GM21717 (cell line): ENCODE measurements around the gene FAM9C.

Experiments
- ATAC-seq: cut with Tn5 transposase; IDR thresholded peaks from one replicate; pipeline ENCODE4 v1.9.1; 2021; ENCODE audit warnings: mild to moderate bottlenecking, moderate library complexity; ENCODE audit not compliant: unreplicated experiment

Gene FAM9C

DNA sequence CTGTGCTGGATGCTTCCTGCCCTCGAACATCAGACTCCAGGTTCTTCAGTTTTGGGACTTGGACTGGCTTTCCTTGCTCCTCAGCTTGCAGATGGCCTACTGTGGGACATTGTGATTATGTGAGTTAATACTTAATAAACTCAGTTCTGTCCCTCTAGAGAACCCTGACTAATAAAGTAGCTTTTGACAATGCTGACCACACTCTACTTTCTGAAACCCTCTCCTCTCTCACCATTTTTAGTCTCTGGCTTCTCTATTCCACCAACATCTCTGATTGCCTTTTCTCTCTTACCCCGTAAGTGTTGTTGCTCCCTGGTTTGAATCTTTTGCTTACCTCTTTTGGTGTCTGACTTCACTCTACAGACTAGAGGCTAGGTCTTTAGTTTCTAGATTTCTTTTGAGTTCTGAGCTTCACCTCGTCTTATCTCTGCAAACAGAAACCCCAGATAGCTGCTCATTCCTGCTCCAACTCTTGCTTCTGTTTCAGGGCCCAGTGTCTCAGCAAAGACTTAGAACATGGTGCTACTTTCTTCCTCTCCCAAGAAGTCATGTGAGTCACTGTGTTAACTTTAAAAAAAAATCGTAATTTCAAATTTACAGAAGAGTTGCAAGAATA, 58.1 kb downstream of the FAM9C start:
- peak; percentile 44 for ATAC-seq
